K562 (cell line): ENCODE results near the gene C1QTNF9B.

Source experiments
- ATF2 ChIP-seq: sonication (generic); formaldehyde crosslinking; IDR thresholded peaks from 2 replicates; pipeline ENCODE4 v1.8.1; 2022; ENCODE audit warnings: missing genetic modification reagents
- CTCF ChIP-seq, 3 experiments: IDR thresholded peaks in 2 of 3; conservative IDR thresholded peaks in 1 of 3; 2 replicates each; pipeline ENCODE4 v1.5.1; 2011 to 2012; ENCODE audit warnings: low read length in 3 of 3, mild to moderate bottlenecking in 3 of 3, control low read depth in 2 of 3, improper control_type of control experiment in 1 of 3, inconsistent platforms in 1 of 3, low read depth in 1 of 3, mixed read lengths in 1 of 3, moderate library complexity in 1 of 3; ENCODE audit not compliant: insufficient read depth in 2 of 3
- NCOA2 ChIP-seq, 2 experiments: fragments of 450-650 bp; IDR thresholded peaks; 2 replicates each; pipeline ENCODE4 v1.6.1; 2018; ENCODE audit warnings: mild to moderate bottlenecking in 2 of 2, moderate library complexity in 1 of 2; ENCODE audit not compliant: partially characterized antibody in 2 of 2
- POLR2AphosphoS5 ChIP-seq: IDR thresholded peaks from 2 replicates; pipeline ENCODE4 v1.6.1; 2011; ENCODE audit warnings: mild to moderate bottlenecking, low read depth, low read length, moderate library complexity; ENCODE audit not compliant: control insufficient read depth, insufficient read depth
- XRCC5 ChIP-seq: fragments of 200-400 bp; formaldehyde crosslinking; IDR thresholded peaks from 2 replicates; pipeline ENCODE4 v1.6.1; 2017; ENCODE audit warnings: low read depth, mild to moderate bottlenecking, low read length
- ZEB2 ChIP-seq: fragments of 450-650 bp; IDR thresholded peaks from 2 replicates; pipeline ENCODE4 v1.6.1; 2016
- ZSCAN29 ChIP-seq: fragments of 450-650 bp; IDR thresholded peaks from 2 replicates; pipeline ENCODE4 v1.6.1; 2017

GRCh38 chr13:23868521-23868920 is 28.8 kb downstream of the C1QTNF9B start:
- no peak for TF ChIP-seq CTCF (IDR thresholded peaks at IDR 0.05 in 2 of 3, conservative IDR thresholded peaks at IDR 0.05 in 1 of 3; ENCODE audit: insufficient read depth in 2 of 3, low read depth in 1 of 3, low read length in 3 of 3)
- TF ChIP-seq ZEB2 = no peak
- TF ChIP-seq POLR2AphosphoS5 = no peak
- no peak for TF ChIP-seq XRCC5
- TF ChIP-seq ZSCAN29 = no peak
- TF ChIP-seq ATF2 (CRISPR knock-in tag) = no peak
- no peak for TF ChIP-seq NCOA2 (IDR thresholded peaks at IDR 0.05; ENCODE audit: partially characterized antibody in 2 of 2)
